Measurements from ENCODE around the gene RANGAP1. TPM values are rescaled to one million over a fixed set of nuclear protein-coding genes. Genes with fewer than 3 reads are reported as not detected.

The RANGAP1 gene
- total RNA-seq, 2 experiments from 2014 or later = 93.6 to 98.3 TPM

- peaks cover 8% of the 10 kb centered on the region for H3K4me1 Mint-ChIP-seq
- DNase-seq (no peak), ATAC-seq (ENCODE audit: low read depth) (no peak)
- H3K27ac Mint-ChIP-seq = no peak overlapping the region
- H3K9me3 Mint-ChIP-seq = no peaks in the 10 kb centered on the region
- POLR2A ChIA-PET = interaction anchor here (0.7 to 5.3 kb wide), 2 partner anchors 13 to 832 kb away, joined by 4 to 80 read pairs; partner anchors contain the start of gene ZC3H7B
- no peaks in the 10 kb centered on the region for H3K27me3 Mint-ChIP-seq
- H3K4me3 Mint-ChIP-seq = no peak overlapping the region
- peaks cover 2% of the 10 kb centered on the region for H3K36me3 Mint-ChIP-seq
Measured at GRCh38 chr22:41289671-41290070, 3.7 kb upstream of the RANGAP1 start.

GRCh38 chr22:41288245-41288946 lies 2.4 kb upstream of the RANGAP1 start:
- Mint-ChIP-seq H3K27me3 (no peaks in the 10 kb centered on the region), H3K9me3 (no peaks in the 10 kb centered on the region), H3K36me3 (peaks cover 7% of the 10 kb centered on the region), H3K4me1 (peaks cover 10% of the 10 kb centered on the region), H3K4me3 (peak overlapping the region; percentile 68), H3K27ac (peak overlapping the region; percentile 92)
- ATAC-seq (ENCODE audit: low read depth) = no peak
- POLR2A ChIA-PET = interaction anchor here (1.6 to 5.3 kb wide), 3 partner anchors 14 to 159 kb away, joined by 3 to 80 read pairs (median 15); partner anchors contain the start of genes TEF, TOB2 and ZC3H7B
- DNase-seq = no peak

GRCh38 chr22:41286639-41287091 lies 678 bp upstream of the RANGAP1 start:
- no peaks in the 10 kb centered on the region for H3K27me3 Mint-ChIP-seq
- ATAC-seq (ENCODE audit: low read depth) (peak; percentile 14), DNase-seq (peak; percentile 55)
- peak overlapping the region; percentile 95 for H3K4me3 Mint-ChIP-seq
- peaks cover 16% of the 10 kb centered on the region for H3K4me1 Mint-ChIP-seq
- peaks cover 11% of the 10 kb centered on the region for H3K36me3 Mint-ChIP-seq
- no peaks in the 10 kb centered on the region for H3K9me3 Mint-ChIP-seq
- peak overlapping the region; percentile 96 for H3K27ac Mint-ChIP-seq
- POLR2A ChIA-PET = interaction anchor here (0.6 to 5.3 kb wide), 22 partner anchors 8 to 546 kb away, joined by 3 to 80 read pairs (median 6); partner anchors contain the start of genes ACO2, EP300, PHF5A and RBX1

GRCh38 chr22:41285441-41285819 lies 557 bp downstream of the RANGAP1 start:
- POLR2A ChIA-PET = interaction anchor here (1.4 to 5.3 kb wide), 11 partner anchors 11 to 428 kb away, joined by 4 to 80 read pairs (median 8); partner anchors contain the start of genes ACO2, EP300, PHF5A and ST13
- ATAC-seq (ENCODE audit: low read depth) (peak; percentile 37), DNase-seq (peak; percentile 80)
- H3K36me3 Mint-ChIP-seq = peaks cover 17% of the 10 kb centered on the region
- H3K4me3 Mint-ChIP-seq = peak overlapping the region; percentile 95
- H3K4me1 Mint-ChIP-seq = peaks cover 21% of the 10 kb centered on the region
- H3K9me3 Mint-ChIP-seq = no peaks in the 10 kb centered on the region
- peak overlapping the region; percentile 96 for H3K27ac Mint-ChIP-seq
- no peaks in the 10 kb centered on the region for H3K27me3 Mint-ChIP-seq

- peaks cover 17% of the 10 kb centered on the region for H3K36me3 Mint-ChIP-seq
- H3K27ac Mint-ChIP-seq = peak overlapping the region; percentile 96
- DNase-seq (no peak), ATAC-seq (ENCODE audit: low read depth) (no peak)
- H3K27me3 Mint-ChIP-seq = no peaks in the 10 kb centered on the region
- no peaks in the 10 kb centered on the region for H3K9me3 Mint-ChIP-seq
- POLR2A ChIA-PET = interaction anchor here (0.9 kb wide), 1 partner anchor 18 kb away, joined by 4 read pairs; no protein-coding TSS in a partner anchor
- peaks cover 21% of the 10 kb centered on the region for H3K4me1 Mint-ChIP-seq
- H3K4me3 Mint-ChIP-seq = peak overlapping the region; percentile 95
Measured at GRCh38 chr22:41284465-41284864, 1.5 kb downstream of the RANGAP1 start.

- no peaks in the 10 kb centered on the region for H3K9me3 Mint-ChIP-seq
- H3K4me3 Mint-ChIP-seq = no peak overlapping the region
- no peak overlapping the region for H3K27ac Mint-ChIP-seq
- H3K27me3 Mint-ChIP-seq = no peaks in the 10 kb centered on the region
- POLR2A ChIA-PET = interaction anchor here (2.3 kb wide), 1 partner anchor 21 kb away, joined by 8 read pairs; the partner anchor contains the start of gene ZC3H7B
- DNase-seq (no peak), ATAC-seq (ENCODE audit: low read depth) (no peak)
- peaks cover 16% of the 10 kb centered on the region for H3K4me1 Mint-ChIP-seq
- H3K36me3 Mint-ChIP-seq = peaks cover 31% of the 10 kb centered on the region
Measured at GRCh38 chr22:41280854-41281253, 5.1 kb downstream of the RANGAP1 start.

- Mint-ChIP-seq H3K9me3 (no peaks in the 10 kb centered on the region), H3K36me3 (peaks cover 28% of the 10 kb centered on the region), H3K27ac (no peak overlapping the region), H3K27me3 (no peaks in the 10 kb centered on the region), H3K4me3 (no peak overlapping the region), H3K4me1 (peaks cover 13% of the 10 kb centered on the region)
- DNase-seq (no peak), ATAC-seq (ENCODE audit: low read depth) (no peak)
- POLR2A ChIA-PET = interaction anchor here (0.7 kb wide), 1 partner anchor 128 kb away, joined by 3 read pairs; no protein-coding TSS in a partner anchor
Measured at GRCh38 chr22:41280065-41280464, 5.9 kb downstream of the RANGAP1 start.

GRCh38 chr22:41274856-41275255 lies 11.1 kb downstream of the RANGAP1 start:
- POLR2A ChIA-PET = interaction anchor here (0.8 to 1.9 kb wide), 2 partner anchors 11 to 37 kb away, joined by 4 to 8 read pairs; partner anchors contain the start of gene RANGAP1
- no peak overlapping the region for H3K4me3 Mint-ChIP-seq
- peaks cover 2% of the 10 kb centered on the region for H3K4me1 Mint-ChIP-seq
- no peaks in the 10 kb centered on the region for H3K27me3 Mint-ChIP-seq
- peaks cover 35% of the 10 kb centered on the region for H3K36me3 Mint-ChIP-seq
- DNase-seq = no peak
- no peak for ATAC-seq (ENCODE audit: low read depth)
- H3K27ac Mint-ChIP-seq = no peak overlapping the region
- no peaks in the 10 kb centered on the region for H3K9me3 Mint-ChIP-seq

- Mint-ChIP-seq H3K36me3 (peaks cover 34% of the 10 kb centered on the region), H3K9me3 (no peaks in the 10 kb centered on the region), H3K27ac (no peak overlapping the region)
Measured at GRCh38 chr22:41273128-41273527, 12.9 kb downstream of the RANGAP1 start.

GRCh38 chr22:41271787-41272186 lies 14.2 kb downstream of the RANGAP1 start:
- Mint-ChIP-seq H3K4me1 (peaks cover 2% of the 10 kb centered on the region), H3K36me3 (peaks cover 29% of the 10 kb centered on the region), H3K9me3 (no peaks in the 10 kb centered on the region), H3K27me3 (no peaks in the 10 kb centered on the region), H3K27ac (no peak overlapping the region), H3K4me3 (no peak overlapping the region)
- POLR2A ChIA-PET = no interaction called here
- no peak for ATAC-seq (ENCODE audit: low read depth)
- DNase-seq = no peak

More at GRCh38 chr22:41273128-41273527, 12.9 kb downstream of the RANGAP1 start:
- Mint-ChIP-seq H3K27me3 (no peaks in the 10 kb centered on the region), H3K4me3 (no peak overlapping the region), H3K4me1 (peaks cover 2% of the 10 kb centered on the region)
- DNase-seq = no peak
- POLR2A ChIA-PET = interaction anchor here (1.9 kb wide), 1 partner anchor 13 kb away, joined by 8 read pairs; the partner anchor contains the start of gene RANGAP1
- ATAC-seq (ENCODE audit: low read depth) = no peak

GRCh38 chr22:41267958-41268357 lies 18.0 kb downstream of the RANGAP1 start:
- no peak for ATAC-seq (ENCODE audit: low read depth)

GRCh38 chr22:41264408-41264941 lies 21.5 kb downstream of the RANGAP1 start:
- Mint-ChIP-seq H3K4me1 (no peaks in the 10 kb centered on the region), H3K27ac (no peak overlapping the region), H3K4me3 (no peak overlapping the region), H3K27me3 (no peaks in the 10 kb centered on the region), H3K9me3 (no peaks in the 10 kb centered on the region), H3K36me3 (peaks cover 29% of the 10 kb centered on the region)
- no peak for ATAC-seq (ENCODE audit: low read depth)
- DNase-seq = no peak
- POLR2A ChIA-PET = no interaction called here

More at GRCh38 chr22:41267958-41268357, 18.0 kb downstream of the RANGAP1 start:
- Mint-ChIP-seq H3K4me1 (no peaks in the 10 kb centered on the region), H3K27ac (no peak overlapping the region), H3K4me3 (no peak overlapping the region), H3K9me3 (no peaks in the 10 kb centered on the region), H3K27me3 (no peaks in the 10 kb centered on the region), H3K36me3 (peaks cover 33% of the 10 kb centered on the region)
- POLR2A ChIA-PET = no interaction called here
- DNase-seq = no peak

- POLR2A ChIA-PET = no interaction called here
- no peaks in the 10 kb centered on the region for H3K4me1 Mint-ChIP-seq
- peaks cover 28% of the 10 kb centered on the region for H3K36me3 Mint-ChIP-seq
Measured at GRCh38 chr22:41263704-41264103, 22.3 kb downstream of the RANGAP1 start.

More at GRCh38 chr22:41263704-41264103, 22.3 kb downstream of the RANGAP1 start:
- no peak for DNase-seq
- Mint-ChIP-seq H3K9me3 (no peaks in the 10 kb centered on the region), H3K27me3 (no peaks in the 10 kb centered on the region), H3K4me3 (no peak overlapping the region), H3K27ac (no peak overlapping the region)
- no peak for ATAC-seq (ENCODE audit: low read depth)
